HG02763 (cell line): ENCODE results near the gene CDH12.
"Not testable (repeated sequence)": the region's sequence is repeated elsewhere in the genome, so short reads cannot be mapped to it uniquely, and the experiment has no call there.

Experiments used
- ATAC-seq: cut with Tn5 transposase; IDR thresholded peaks from one replicate; pipeline ENCODE4 v1.9.1; 2021; ENCODE audit warnings: mild to moderate bottlenecking, moderate library complexity; ENCODE audit not compliant: unreplicated experiment

CDH12 gene

GRCh38 chr5:22577006-22577405, 276.1 kb downstream of the CDH12 start:
- no peak for ATAC-seq

GRCh38 chr5:22572941-22573340, 280.2 kb downstream of the CDH12 start:
- ATAC-seq, result no peak

DNA sequence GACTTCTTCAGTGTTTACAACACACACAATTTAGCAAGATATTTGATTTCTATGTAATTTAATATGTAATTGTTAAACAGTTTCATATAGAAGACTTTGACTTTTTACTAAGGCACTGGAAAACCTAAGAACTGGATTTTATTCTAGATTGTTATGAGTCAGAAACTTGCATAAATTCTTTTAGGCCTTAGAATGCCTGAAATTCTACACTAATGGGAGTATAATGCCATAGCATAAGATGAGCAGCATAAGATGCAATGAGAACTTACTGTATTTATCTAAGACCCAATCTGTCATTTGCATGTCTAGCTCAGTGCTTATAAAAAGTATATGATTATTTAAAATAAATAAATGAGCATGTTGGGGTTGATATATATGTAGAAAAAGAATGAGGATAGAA, 285.2 kb downstream of the CDH12 start:
- ATAC-seq, result no peak

DNA sequence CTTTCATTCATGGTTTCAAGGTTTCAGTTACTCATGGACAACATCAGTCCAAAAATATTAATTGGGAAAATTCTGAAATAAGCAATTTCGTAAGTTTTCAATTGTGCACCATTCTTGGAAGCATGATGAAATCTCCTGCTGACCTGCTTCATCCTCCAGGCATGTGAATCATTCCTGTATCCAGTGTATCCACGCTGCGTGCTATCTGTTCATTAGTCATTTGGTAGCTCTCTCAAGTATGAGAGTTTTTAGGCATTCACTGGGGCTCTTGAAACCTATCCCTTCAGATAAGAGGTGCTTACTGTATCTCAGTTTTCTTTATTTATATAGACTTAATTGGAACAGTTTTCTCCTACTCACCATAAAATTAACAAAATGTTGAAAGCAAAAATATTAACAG, 293.0 kb downstream of the CDH12 start:
- ATAC-seq, result no peak

- ATAC-seq, result no peak
These were observed 295.9 kb downstream of the CDH12 start for GRCh38 chr5:22557251-22557650.

DNA sequence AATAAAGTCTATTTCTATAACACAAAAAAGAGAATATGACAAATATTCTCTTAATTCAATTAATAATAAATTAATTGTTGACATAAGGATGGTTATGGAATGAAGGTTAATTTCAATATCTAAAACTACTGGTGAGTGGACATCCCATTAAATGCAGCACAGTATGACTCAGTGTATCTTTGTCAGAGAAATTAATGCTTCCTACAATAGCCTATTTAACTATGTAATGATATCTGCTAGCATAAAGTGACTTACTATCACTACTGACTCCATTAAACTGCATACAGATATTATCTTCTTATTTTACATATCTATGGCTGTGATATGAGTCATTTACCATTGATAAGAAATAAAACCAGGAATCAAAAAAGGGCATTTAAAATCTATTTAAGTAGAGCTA, 298.7 kb downstream of the CDH12 start:
- ATAC-seq, result no peak

GRCh38 chr5:22549876-22550671, 303.1 kb downstream of the CDH12 start:
- ATAC-seq, result no peak

DNA sequence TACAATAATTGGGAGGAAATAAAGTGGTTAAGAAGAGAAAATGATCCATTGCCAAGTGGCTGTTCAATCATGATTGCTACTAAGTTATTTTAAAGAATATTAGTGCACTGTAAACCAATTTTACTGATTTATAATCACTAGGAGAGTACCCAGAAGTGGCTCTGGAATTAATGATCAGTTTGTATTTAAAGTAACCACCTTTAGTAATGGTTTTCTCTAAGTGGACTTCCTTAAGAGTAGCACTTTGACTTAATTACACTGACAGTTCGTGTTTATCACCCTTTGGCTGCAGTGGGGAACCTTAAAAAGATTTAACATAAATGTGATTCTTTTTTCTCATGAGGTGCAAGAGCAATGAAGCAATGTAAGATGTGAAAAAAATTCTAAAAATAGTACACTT, 310.8 kb downstream of the CDH12 start:
- ATAC-seq, result no peak

- ATAC-seq, result no peak
These were observed 312.1 kb downstream of the CDH12 start for GRCh38 chr5:22541037-22541436.

DNA sequence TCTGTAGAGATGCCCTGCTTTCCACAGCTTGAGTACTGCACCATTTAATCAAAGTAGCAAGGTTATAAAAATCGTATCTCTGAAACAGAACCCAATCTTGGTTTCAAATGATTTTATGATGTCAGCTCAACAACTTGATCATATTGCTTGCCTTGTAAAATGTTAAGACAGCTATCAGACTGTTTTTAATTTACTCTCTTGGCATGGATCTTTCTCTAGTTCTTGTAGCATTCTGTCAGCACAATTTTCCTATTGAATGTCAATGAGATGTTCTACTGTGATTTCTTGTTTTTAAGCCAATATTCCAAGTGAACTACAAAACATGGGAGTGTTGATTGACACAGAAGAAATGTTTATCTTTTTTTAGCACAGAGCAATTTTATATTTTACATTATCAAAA, 313.4 kb downstream of the CDH12 start:
- ATAC-seq, result no peak

DNA sequence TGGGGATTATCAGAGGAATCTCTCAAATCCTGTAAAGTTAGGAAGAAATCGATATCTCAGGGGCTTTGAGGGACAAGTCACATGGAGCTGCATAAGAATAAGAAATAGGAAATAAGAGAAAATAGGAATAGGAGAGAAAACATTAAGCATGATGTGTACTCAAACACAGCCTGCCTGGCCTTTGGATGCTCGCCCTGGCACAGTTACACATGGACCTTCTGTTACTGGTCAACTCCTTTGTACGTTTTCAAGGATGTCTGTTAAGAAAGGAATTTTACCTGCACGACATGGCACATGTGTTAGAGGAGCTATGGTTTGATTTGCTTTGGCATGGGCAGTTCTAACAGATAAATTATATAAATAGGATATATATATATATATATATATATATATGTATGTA, 321.2 kb downstream of the CDH12 start:
- ATAC-seq, result no peak

- ATAC-seq, result no peak
These were observed 331.6 kb downstream of the CDH12 start for GRCh38 chr5:22521521-22521920.

- not testable (repeated sequence) for ATAC-seq
These were observed 336.6 kb downstream of the CDH12 start for GRCh38 chr5:22516497-22516896.

- no peak for ATAC-seq
These were observed 338.9 kb downstream of the CDH12 start for GRCh38 chr5:22514231-22514630.

- no peak for ATAC-seq
These were observed 347.3 kb downstream of the CDH12 start for GRCh38 chr5:22505891-22506290.

DNA sequence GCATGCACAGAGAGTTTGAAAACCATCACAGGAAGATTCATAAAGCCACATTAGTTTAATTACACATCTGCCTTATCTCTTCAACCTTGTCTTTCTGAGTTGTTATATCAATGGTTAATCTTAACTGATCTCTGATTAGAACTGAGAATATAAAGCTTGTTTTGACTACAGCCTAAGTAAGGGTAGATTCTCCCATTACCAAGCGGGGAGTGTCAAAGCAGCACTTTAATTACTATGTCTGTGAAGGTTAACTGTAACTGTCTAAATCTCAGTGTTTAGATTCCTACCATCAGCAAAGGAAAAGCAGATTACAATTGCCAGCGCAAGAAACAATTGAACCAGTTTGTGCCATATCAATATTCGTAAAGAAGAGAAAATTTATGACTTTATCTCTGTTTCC, 348.7 kb downstream of the CDH12 start:
- no peak for ATAC-seq

GRCh38 chr5:22500556-22500955, 352.6 kb downstream of the CDH12 start:
- no peak for ATAC-seq

DNA sequence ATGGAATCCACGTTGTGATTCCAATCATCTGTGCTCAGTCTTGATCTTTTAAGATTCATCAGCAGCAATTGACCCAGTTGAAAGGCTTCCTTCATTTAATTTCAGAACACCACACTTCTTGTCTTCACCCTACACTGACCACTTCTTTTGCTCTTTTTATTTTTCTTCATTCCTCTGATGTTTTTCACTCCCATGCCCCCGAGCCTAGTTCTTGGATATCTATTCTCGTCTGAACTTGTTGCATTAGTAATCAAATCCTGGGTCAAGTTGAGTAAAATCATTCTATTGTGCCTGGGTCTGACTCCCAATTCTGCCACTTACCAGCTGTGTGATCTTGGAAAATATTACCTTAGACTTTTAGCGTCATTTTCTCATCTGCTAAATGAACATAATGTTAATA, 356.5 kb downstream of the CDH12 start:
- ATAC-seq, result no peak

DNA sequence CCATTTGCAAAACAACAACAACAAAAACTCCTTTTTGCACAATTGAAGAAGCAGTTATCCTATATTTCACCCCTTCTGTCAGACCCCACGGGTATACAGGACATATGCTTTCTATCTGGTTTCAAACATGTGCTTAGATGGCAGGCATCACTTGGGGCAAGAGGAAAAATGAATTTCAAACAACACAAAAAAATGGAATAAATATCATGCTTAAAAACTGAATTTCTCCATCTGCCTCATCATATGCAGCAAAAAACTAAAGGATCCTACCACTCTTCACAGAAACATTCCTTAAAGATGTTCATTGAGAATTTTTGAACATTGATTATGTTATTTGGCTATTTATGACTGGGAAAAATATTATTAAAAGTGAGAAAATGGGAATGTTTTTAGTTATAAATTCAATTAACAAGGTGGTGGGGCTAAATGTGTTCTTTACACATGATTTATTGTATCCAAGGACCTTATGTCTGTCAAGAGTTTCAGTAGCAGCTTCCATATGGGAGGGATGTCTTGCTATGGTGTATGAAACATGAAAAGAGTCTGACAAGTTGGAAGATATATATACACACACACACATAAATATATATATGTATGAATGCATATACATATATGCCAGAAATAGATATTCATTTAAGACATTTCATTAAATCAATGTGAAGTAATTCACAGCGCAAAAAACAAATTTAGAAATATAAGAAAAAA, 358.0 kb downstream of the CDH12 start:
- ATAC-seq, result no peak

GRCh38 chr5:22488427-22488826, 364.7 kb downstream of the CDH12 start:
- no peak for ATAC-seq

GRCh38 chr5:22480305-22480704, 372.8 kb downstream of the CDH12 start:
- ATAC-seq, result no peak

GRCh38 chr5:22473886-22474285, 379.3 kb downstream of the CDH12 start:
- no peak for ATAC-seq
